PC-9 (cell line): Measurements from ENCODE around the gene FAM163B. TPM values are rescaled to one million over a fixed set of nuclear protein-coding genes. Genes with fewer than 3 reads are reported as not detected.

Experiments
- BruUV-seq: library from RNA; stranded (reverse); fragments of 400-500 nt; replicated peaks from 2 replicates; lab custom pipeline; 2021; lab: Mats Ljungman, UMichigan
- CTCF ChIA-PET: fragments of 300-600 bp; sonication (Branson Sonifier 250); formaldehyde crosslinking; loops from one replicate; lab custom pipeline; 2022; ENCODE audit warnings: antibody characterized with exemption; lab: Charles Lee
- POLR2A ChIA-PET: fragments of 300-600 bp; sonication (Branson Sonifier 250); formaldehyde crosslinking; loops from one replicate; lab custom pipeline; 2022; ENCODE audit warnings: antibody characterized with exemption; ENCODE audit not compliant: unreplicated experiment; lab: Charles Lee
- DNase-seq, 2 experiments: peaks; one replicate each; pipeline versions ENCODE4 v3.0.0 to v3.0.0-alpha.2; 2015 to 2022; ENCODE audit warnings: mixed read lengths in 1 of 2
- H2AFZ ChIP-seq: fragments of 200-600 bp; sonication (generic); 2 replicates; pipeline ENCODE4 v1.8.1; 2017; ENCODE audit warnings: antibody characterized with exemption
- H3F3A ChIP-seq: fragments of 200-600 bp; sonication (generic); 2 replicates; pipeline ENCODE4 v1.8.1; 2017; ENCODE audit warnings: antibody characterized with exemption, mild to moderate bottlenecking, low read depth; ENCODE audit not compliant: insufficient read depth
- H3K27ac ChIP-seq: fragments of 200-600 bp; sonication (generic); 2 replicates; pipeline ENCODE4 v1.6.1; 2016; ENCODE audit warnings: mixed run types
- H3K27me3 ChIP-seq: fragments of 200-600 bp; sonication (generic); 2 replicates; pipeline ENCODE4 v1.6.1; 2016; ENCODE audit warnings: low read depth, mixed run types; ENCODE audit not compliant: insufficient read depth
- H3K36me3 ChIP-seq: fragments of 200-600 bp; sonication (generic); 2 replicates; pipeline ENCODE4 v1.6.1; 2016; ENCODE audit warnings: low read depth, mixed run types
- H3K4me1 ChIP-seq: fragments of 200-600 bp; sonication (generic); replicated peaks from 2 replicates; pipeline ENCODE4 v1.6.1; 2016; ENCODE audit warnings: mixed run types; ENCODE audit not compliant: insufficient read depth
- H3K4me2 ChIP-seq: fragments of 200-600 bp; sonication (generic); 2 replicates; pipeline ENCODE4 v1.6.1; 2017; ENCODE audit warnings: mixed run types
- H3K4me3 ChIP-seq: fragments of 200-600 bp; sonication (generic); 2 replicates; pipeline ENCODE4 v1.6.1; 2016; ENCODE audit warnings: mixed run types
- H3K79me2 ChIP-seq: fragments of 200-600 bp; sonication (generic); 2 replicates; pipeline ENCODE4 v1.6.1; 2017; ENCODE audit warnings: low read depth, mixed run types
- H3K9me2 ChIP-seq: fragments of 200-600 bp; sonication (generic); 2 replicates; pipeline ENCODE4 v1.8.1; 2017; ENCODE audit warnings: mild to moderate bottlenecking; ENCODE audit not compliant: insufficient read depth
- H3K9me3 ChIP-seq: fragments of 200-600 bp; sonication (generic); 2 replicates; pipeline ENCODE4 v1.8.1; 2016; ENCODE audit warnings: low read depth; ENCODE audit not compliant: insufficient read depth
- H4K20me1 ChIP-seq: fragments of 200-600 bp; sonication (generic); 2 replicates; pipeline ENCODE4 v1.8.1; 2017; ENCODE audit not compliant: insufficient read depth
- EZH2 ChIP-seq: fragments of 200-600 bp; sonication (generic); IDR thresholded peaks from 2 replicates; pipeline ENCODE4 v1.8.0; 2017; ENCODE audit warnings: antibody characterized with exemption, low read depth
- intact Hi-C: fragments of 100-400 bp; cut with micrococcal nuclease; formaldehyde crosslinking; loops from one replicate; pipeline ENCODE4 v1.10.0; 2022; ENCODE audit not compliant: unreplicated experiment
- total RNA-seq: library from RNA; stranded (reverse); gene quantifications from 2 replicates; pipeline ENCODE4 v1.2.3, GENCODE V29; 2021
- TF ChIP-seq, protein P1 (sequence below): fragments of 200-600 bp; sonication (generic); conservative IDR thresholded peaks from 2 replicates; pipeline ENCODE4 v1.6.1; 2017; ENCODE audit warnings: mixed run types, antibody characterized with exemption, mild to moderate bottlenecking, moderate library complexity

FAM163B gene
- total RNA-seq, 1 experiment from 2014 or later = not detected

DNA sequence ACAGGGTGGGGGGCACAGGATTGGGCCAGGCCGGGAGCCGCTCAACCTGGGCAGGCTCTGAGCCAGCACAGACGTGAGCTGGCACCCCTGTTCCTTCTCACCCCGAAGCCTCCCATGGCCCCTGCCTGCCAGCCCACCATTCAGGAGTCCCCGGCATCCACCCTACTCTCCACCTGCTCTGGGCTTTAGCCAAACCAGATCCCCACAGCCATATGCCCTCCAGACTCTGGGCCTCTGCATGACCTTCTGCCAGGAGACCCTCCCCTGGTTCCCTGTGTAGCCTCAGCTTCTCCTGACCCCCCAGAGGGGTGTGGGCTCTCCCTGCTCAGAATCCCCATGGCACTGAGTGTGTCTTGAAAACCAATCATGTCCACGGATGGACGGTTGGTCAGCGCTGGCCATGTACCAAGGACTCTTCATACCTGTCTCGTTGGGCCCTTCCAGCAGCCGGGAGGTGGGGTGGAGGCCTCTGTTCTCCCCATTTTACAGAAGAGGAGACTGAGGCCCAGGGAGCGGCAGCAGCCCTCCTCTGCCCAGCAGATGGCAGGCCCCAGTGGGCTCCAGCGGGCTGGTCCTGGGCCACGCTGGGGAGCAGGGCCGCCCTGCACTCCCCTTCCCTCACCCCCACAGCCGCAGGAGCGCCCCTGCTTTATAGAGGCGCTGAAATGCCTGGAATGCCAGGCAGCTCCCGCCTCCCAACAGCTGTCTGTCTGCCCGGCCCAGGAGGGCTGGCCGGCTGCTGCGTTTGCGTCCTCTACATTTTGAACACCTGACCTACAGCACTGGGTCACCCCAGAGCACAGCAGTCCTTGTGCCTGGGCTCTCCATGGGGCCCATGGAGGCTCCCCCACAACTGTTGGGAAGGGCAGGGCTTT lies 81.0 kb downstream of the FAM163B start:
- Histone ChIP-seq H3K27me3 (peaks cover 98% of the 10 kb centered on the region), H3K36me3 (no peaks in the 10 kb centered on the region), H3K4me1 (no peaks in the 10 kb centered on the region), H3K4me3 (no peak overlapping the region), H3K9me3 (no peaks in the 10 kb centered on the region), H3K4me2 (no peak overlapping the region), H3K79me2 (no peaks in the 10 kb centered on the region), H4K20me1 (no peaks in the 10 kb centered on the region; the same call in 1 of the 2 replicates), H3F3A (no peaks in the 10 kb centered on the region), H3K9me2 (no peaks in the 10 kb centered on the region), H3K27ac (no peak overlapping the region), H2AFZ (no peak overlapping the region)
- TF ChIP-seq, protein P1, sequence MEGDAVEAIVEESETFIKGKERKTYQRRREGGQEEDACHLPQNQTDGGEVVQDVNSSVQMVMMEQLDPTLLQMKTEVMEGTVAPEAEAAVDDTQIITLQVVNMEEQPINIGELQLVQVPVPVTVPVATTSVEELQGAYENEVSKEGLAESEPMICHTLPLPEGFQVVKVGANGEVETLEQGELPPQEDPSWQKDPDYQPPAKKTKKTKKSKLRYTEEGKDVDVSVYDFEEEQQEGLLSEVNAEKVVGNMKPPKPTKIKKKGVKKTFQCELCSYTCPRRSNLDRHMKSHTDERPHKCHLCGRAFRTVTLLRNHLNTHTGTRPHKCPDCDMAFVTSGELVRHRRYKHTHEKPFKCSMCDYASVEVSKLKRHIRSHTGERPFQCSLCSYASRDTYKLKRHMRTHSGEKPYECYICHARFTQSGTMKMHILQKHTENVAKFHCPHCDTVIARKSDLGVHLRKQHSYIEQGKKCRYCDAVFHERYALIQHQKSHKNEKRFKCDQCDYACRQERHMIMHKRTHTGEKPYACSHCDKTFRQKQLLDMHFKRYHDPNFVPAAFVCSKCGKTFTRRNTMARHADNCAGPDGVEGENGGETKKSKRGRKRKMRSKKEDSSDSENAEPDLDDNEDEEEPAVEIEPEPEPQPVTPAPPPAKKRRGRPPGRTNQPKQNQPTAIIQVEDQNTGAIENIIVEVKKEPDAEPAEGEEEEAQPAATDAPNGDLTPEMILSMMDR = no peak
- no peak for TF ChIP-seq EZH2
- no TSS peak for BruUV-seq
- ChIA-PET POLR2A (no interaction called here), CTCF (no interaction called here)
- intact Hi-C loops = no loop called here
- DNase-seq = no peak

DNA sequence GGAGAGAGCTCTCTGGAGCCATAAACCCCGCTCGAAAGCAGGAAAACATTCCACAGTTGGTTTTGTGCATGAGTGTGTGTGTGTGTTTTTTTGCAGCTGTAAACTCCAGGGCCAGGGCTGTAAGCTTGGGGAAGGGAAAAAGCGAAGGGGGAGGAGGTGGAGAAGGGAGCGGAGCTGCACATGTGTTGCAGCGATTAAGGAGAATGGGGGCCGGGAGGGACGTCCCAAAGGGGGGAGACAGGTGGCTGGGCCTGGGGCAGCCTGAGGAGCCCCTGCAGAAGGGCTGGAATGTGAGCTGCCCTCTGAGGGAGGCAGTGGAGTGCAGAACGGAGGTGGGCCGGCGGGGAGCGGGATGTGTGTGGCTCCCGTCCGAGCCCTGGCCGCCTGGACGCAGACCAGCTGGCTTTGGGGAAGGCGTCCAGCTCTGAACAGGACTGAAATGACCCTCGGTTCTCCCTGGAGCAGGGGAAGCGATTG lies 81.7 kb downstream of the FAM163B start:
- no TSS peak for BruUV-seq
- H3K27ac ChIP-seq = no peak overlapping the region
- intact Hi-C loops = no loop called here
- no peak for DNase-seq
- H3K9me3 ChIP-seq = no peaks in the 10 kb centered on the region
- H3F3A ChIP-seq = no peaks in the 10 kb centered on the region
- no peak overlapping the region for H2AFZ ChIP-seq
- ChIA-PET CTCF (no interaction called here), POLR2A (no interaction called here)
- no peak overlapping the region for H3K4me3 ChIP-seq
- TF ChIP-seq EZH2 = no peak
- TF ChIP-seq, protein P1 = no peak
- no peak overlapping the region for H3K4me2 ChIP-seq
- no peaks in the 10 kb centered on the region for H3K4me1 ChIP-seq
- H3K79me2 ChIP-seq = no peaks in the 10 kb centered on the region
- no peaks in the 10 kb centered on the region; the same call in 1 of the 2 replicates for H4K20me1 ChIP-seq
- H3K9me2 ChIP-seq = no peaks in the 10 kb centered on the region
- peaks cover 98% of the 10 kb centered on the region for H3K27me3 ChIP-seq
- H3K36me3 ChIP-seq = no peaks in the 10 kb centered on the region

Other genes with a start within 250 kb of the FAM163B start
- 199 and 233 TPM in 2 replicates for gene SURF4, start 233.3 kb downstream of the FAM163B start, total RNA-seq
- 3.1 and 4.8 TPM in 2 replicates for gene STKLD1, start 233.0 kb downstream of the FAM163B start, total RNA-seq
- gene REXO4, start 191.4 kb downstream of the FAM163B start, total RNA-seq = 32.6 and 36.5 TPM in 2 replicates
- gene ADAMTS13, start 187.0 kb downstream of the FAM163B start, total RNA-seq = 7.1 and 11.1 TPM in 2 replicates
- 28.7 and 32.7 TPM in 2 replicates for gene CACFD1, start 149.4 kb downstream of the FAM163B start, total RNA-seq
- gene SLC2A6, start 130.3 kb downstream of the FAM163B start, total RNA-seq = 6.1 and 13.1 TPM in 2 replicates
- not detected in 2 replicates for gene MYMK, start 84.4 kb downstream of the FAM163B start, total RNA-seq
- gene ADAMTSL2, start 74.7 kb downstream of the FAM163B start, total RNA-seq = 0.39 and 0.50 TPM in 2 replicates
- gene DBH, start 27.0 kb upstream of the FAM163B start, total RNA-seq = not detected in 2 replicates
- 9.9 and 11.3 TPM in 2 replicates for gene SARDH, start 129.0 kb upstream of the FAM163B start, total RNA-seq